ENCODE measurements around the gene TIAL1.

TIAL1 gene

GRCh38 chr10:119597405-119598186 lies 832 bp upstream of the TIAL1 start:
- TF ChIP-seq ZFX (IDR thresholded peaks at IDR 0.05) (no peak; the same call in 1 of the 2 replicates), CTCF (conservative IDR thresholded peaks at IDR 0.05) (no peak)
- peak overlapping the region; percentile 97 for H3K27ac ChIP-seq

GRCh38 chr10:119595676-119596515 lies 868 bp downstream of the TIAL1 start:
- H3K27ac ChIP-seq, result peak overlapping the region; percentile 97
- TF ChIP-seq CTCF (conservative IDR thresholded peaks at IDR 0.05) (no peak), ZFX (IDR thresholded peaks at IDR 0.05) (peak; percentile 76)

DNA sequence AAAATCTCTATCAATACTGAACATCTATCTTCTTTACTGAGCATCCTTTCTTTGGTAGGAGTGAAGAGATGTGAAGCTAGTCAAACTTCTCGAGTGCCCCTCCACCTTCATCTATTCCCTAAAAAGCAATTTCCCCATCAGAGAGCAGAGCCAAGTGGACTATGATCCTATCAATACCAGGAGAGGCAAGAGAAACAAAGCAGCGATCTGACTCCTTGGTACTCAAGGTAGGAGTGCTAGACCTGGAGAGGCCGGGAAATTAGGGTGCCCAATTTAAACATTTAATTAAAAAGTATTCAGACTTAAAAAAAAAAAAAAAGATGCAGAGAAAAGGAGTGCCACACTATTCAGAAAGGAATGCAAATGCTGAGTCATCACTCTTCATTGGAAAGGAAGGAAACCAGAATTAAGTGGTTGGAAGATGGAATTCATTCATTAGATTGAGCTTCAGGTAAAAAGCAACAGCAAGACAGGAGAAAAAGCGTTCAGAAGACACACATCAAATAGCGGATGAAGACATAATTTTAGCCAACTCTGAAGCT lies 1.6 kb downstream of the TIAL1 start:
- H3K27ac ChIP-seq, result peak overlapping the region; percentile 97
- TF ChIP-seq ZFX (IDR thresholded peaks at IDR 0.05) (no peak), CTCF (conservative IDR thresholded peaks at IDR 0.05) (no peak)

- no peak overlapping the region for H3K27ac ChIP-seq
- TF ChIP-seq ZFX (IDR thresholded peaks at IDR 0.05) (no peak), CTCF (conservative IDR thresholded peaks at IDR 0.05) (no peak)
Measured at GRCh38 chr10:119588071-119588470, 8.7 kb downstream of the TIAL1 start.

- H3K27ac ChIP-seq, result no peak overlapping the region
- TF ChIP-seq CTCF (conservative IDR thresholded peaks at IDR 0.05) (no peak), ZFX (IDR thresholded peaks at IDR 0.05) (no peak)
Measured at GRCh38 chr10:119578355-119578754, 18.4 kb downstream of the TIAL1 start.

- no peak for TF ChIP-seq CTCF (conservative IDR thresholded peaks at IDR 0.05)
- no peak for TF ChIP-seq ZFX (IDR thresholded peaks at IDR 0.05)
- no peak overlapping the region for H3K27ac ChIP-seq
Measured at GRCh38 chr10:119575991-119576390, 20.8 kb downstream of the TIAL1 start.

DNA sequence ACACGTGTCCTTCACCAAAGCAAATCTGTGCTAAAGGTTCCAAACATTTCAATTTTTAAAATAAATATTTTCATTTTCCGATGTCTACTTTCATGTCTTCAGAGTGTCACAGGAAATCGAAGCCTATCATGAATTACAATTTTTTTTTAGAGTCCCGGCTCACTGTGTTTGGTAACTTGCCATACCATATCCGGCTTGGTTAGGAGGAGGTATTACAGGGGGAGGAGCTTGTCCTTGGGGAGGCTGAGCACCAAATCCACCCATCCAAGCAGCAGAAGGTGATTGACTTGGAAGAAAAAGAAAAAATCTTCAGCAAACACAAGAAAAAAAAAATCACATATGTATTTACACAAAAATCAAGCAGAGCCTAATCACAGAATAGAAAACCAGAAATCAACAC lies 21.3 kb downstream of the TIAL1 start:
- H3K27ac ChIP-seq, result no peak overlapping the region
- no peak for TF ChIP-seq ZFX (IDR thresholded peaks at IDR 0.05)
- no peak for TF ChIP-seq CTCF (conservative IDR thresholded peaks at IDR 0.05)

All from C4-2B (cell line).